ENCODE measurements around the gene COMMD1.

DNA sequence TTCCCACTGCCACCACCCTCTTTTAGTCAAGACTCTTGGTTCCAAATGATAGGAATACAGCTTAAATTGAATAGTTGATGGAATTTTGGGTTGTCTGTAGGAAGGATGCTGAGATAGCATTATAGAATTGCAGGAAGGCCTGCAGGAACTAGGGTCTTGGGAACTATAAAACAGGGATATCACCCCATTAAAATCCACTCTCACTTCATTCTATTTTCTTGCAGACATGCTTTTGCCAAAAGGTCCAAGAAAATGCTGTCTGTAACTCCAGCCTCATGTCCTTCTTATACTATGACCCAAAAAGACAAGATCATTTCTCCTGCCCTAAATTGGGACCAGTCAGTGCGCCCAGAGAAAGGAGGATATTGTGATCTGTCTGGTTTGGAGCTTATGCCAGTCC, 89.1 kb downstream of the COMMD1 start:
- TF ChIP-seq, protein P1, sequence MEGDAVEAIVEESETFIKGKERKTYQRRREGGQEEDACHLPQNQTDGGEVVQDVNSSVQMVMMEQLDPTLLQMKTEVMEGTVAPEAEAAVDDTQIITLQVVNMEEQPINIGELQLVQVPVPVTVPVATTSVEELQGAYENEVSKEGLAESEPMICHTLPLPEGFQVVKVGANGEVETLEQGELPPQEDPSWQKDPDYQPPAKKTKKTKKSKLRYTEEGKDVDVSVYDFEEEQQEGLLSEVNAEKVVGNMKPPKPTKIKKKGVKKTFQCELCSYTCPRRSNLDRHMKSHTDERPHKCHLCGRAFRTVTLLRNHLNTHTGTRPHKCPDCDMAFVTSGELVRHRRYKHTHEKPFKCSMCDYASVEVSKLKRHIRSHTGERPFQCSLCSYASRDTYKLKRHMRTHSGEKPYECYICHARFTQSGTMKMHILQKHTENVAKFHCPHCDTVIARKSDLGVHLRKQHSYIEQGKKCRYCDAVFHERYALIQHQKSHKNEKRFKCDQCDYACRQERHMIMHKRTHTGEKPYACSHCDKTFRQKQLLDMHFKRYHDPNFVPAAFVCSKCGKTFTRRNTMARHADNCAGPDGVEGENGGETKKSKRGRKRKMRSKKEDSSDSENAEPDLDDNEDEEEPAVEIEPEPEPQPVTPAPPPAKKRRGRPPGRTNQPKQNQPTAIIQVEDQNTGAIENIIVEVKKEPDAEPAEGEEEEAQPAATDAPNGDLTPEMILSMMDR (IDR thresholded peaks at IDR 0.05) = no peak
- no peak for TF ChIP-seq SMC3 (IDR thresholded peaks at IDR 0.05; ENCODE audit: low read depth, low read length)
